Activated T-cell treated with anti-CD3 and anti-CD28 coated beads, Interleukin-2, amount 50 U/mL, for 72 hours (primary cell): ENCODE results near the gene OGDH. TPM values are rescaled to one million over a fixed set of nuclear protein-coding genes. Genes with fewer than 3 reads are reported as not detected.
A peak's percentile ranks its signal among the peaks of the same experiment; 100 is the strongest.

Source experiments
- ATAC-seq, 2 donors: fragments of 150-1000 bp; cut with Tn5 transposase; replicated peaks in 1 of 2; 2 replicates each; pipeline ENCODE4 v1.10.0; 2021; ENCODE audit warnings: moderate library complexity in 2 of 2, mild to moderate bottlenecking in 1 of 2
- DNase-seq, 2 donors: peaks; one replicate each; pipeline ENCODE4 v3.0.0; 2021 to 2022; ENCODE audit warnings: mixed read lengths in 1 of 2
- H3K27ac Mint-ChIP-seq: one replicate; pipeline ENCODE4 v1.8.0; 2022; ENCODE audit warnings: mild to moderate bottlenecking, moderate library complexity, mixed read lengths
- H3K27me3 Mint-ChIP-seq: one replicate; pipeline ENCODE4 v1.8.0; 2022; ENCODE audit warnings: low read depth, mixed read lengths
- H3K36me3 Mint-ChIP-seq, 2 donors: one replicate each; pipeline ENCODE4 v1.8.0; 2022; ENCODE audit warnings: mixed read lengths in 2 of 2, mild to moderate bottlenecking in 1 of 2; ENCODE audit not compliant: insufficient read depth in 2 of 2
- H3K4me1 Mint-ChIP-seq: one replicate; pipeline ENCODE4 v1.8.0; 2022; ENCODE audit warnings: low read depth, mixed read lengths
- H3K4me3 Mint-ChIP-seq, 2 donors: one replicate each; pipeline ENCODE4 v1.8.0; 2022; ENCODE audit warnings: mild to moderate bottlenecking in 2 of 2, mixed read lengths in 2 of 2, moderate library complexity in 2 of 2
- H3K9me3 Mint-ChIP-seq, 2 donors: one replicate each; pipeline ENCODE4 v1.8.0; 2022; ENCODE audit warnings: mixed read lengths in 2 of 2
- total RNA-seq, 2 donors: library from RNA; stranded (reverse); gene quantifications; one replicate each; pipeline ENCODE4 v1.2.3, GENCODE V29; 2022

OGDH gene
- total RNA-seq, 2 donors from 2014 or later = 79.6 to 82.7 TPM

- H3K27me3 Mint-ChIP-seq = no peaks in the 10 kb centered on the region
- no peaks in the 10 kb centered on the region for H3K9me3 Mint-ChIP-seq
- H3K27ac Mint-ChIP-seq = no peak overlapping the region
- DNase-seq = no peak
- H3K4me3 Mint-ChIP-seq = no peak overlapping the region
- H3K4me1 Mint-ChIP-seq = peaks cover 33% of the 10 kb centered on the region
- H3K36me3 Mint-ChIP-seq = no peaks in the 10 kb centered on the region
- no peak for ATAC-seq
Measured at GRCh38 chr7:44740055-44740454, 133.6 kb downstream of the OGDH start.

GRCh38 chr7:44743750-44744149 is 137.3 kb downstream of the OGDH start:
- Mint-ChIP-seq H3K4me1 (peaks cover 18% of the 10 kb centered on the region), H3K27me3 (no peaks in the 10 kb centered on the region), H3K27ac (no peak overlapping the region), H3K9me3 (no peaks in the 10 kb centered on the region), H3K36me3 (no peaks in the 10 kb centered on the region), H3K4me3 (no peak overlapping the region)
- DNase-seq (no peak), ATAC-seq (no peak)

GRCh38 chr7:44748045-44748947 is 141.9 kb downstream of the OGDH start, which contains the start of gene ZMIZ2:
TSS of gene ZMIZ2 (plus strand) at chr7:44748847. CDS start at chr7:44756250, 7,403 bp downstream.
- H3K36me3 Mint-ChIP-seq = peaks cover 2% of the 10 kb centered on the region in 2 donors
- DNase-seq = peak; percentile 94 to 97
- H3K27ac Mint-ChIP-seq = peak within 1 kb of the TSS; percentile 99
- no peaks in the 10 kb centered on the region for H3K9me3 Mint-ChIP-seq
- no peaks in the 10 kb centered on the region for H3K27me3 Mint-ChIP-seq
- peak within 1 kb of the TSS; percentile 96 to 99 for H3K4me3 Mint-ChIP-seq
- peaks cover 49% of the 10 kb centered on the region for H3K4me1 Mint-ChIP-seq
- peak; percentile 86 to 88 for ATAC-seq

GRCh38 chr7:44748948-44749731 is 142.7 kb downstream of the OGDH start:
- Mint-ChIP-seq H3K9me3 (no peaks in the 10 kb centered on the region), H3K27me3 (no peaks in the 10 kb centered on the region), H3K36me3 (peaks cover 2% of the 10 kb centered on the region in 2 donors), H3K4me3 (peak overlapping the region; percentile 84 to 96), H3K4me1 (peaks cover 49% of the 10 kb centered on the region), H3K27ac (peak overlapping the region; percentile 72)
- DNase-seq (peak; percentile 40 to 52), ATAC-seq (peak in 1 of 2 donors; percentile 29)

GRCh38 chr7:44749992-44750391 is 143.6 kb downstream of the OGDH start:
- DNase-seq (no peak), ATAC-seq (no peak)
- Mint-ChIP-seq H3K36me3 (peaks cover 2% of the 10 kb centered on the region in 2 donors), H3K9me3 (no peaks in the 10 kb centered on the region), H3K4me3 (peak overlapping the region; percentile 84 to 96), H3K4me1 (peaks cover 53% of the 10 kb centered on the region), H3K27me3 (no peaks in the 10 kb centered on the region), H3K27ac (peak overlapping the region; percentile 90)

- ATAC-seq = no peak
Measured at GRCh38 chr7:44750424-44750823, 144.0 kb downstream of the OGDH start.

GRCh38 chr7:44750921-44751571 is 144.6 kb downstream of the OGDH start:
- H3K27ac Mint-ChIP-seq = peak overlapping the region; percentile 90
- ATAC-seq (peak; percentile 39 to 46), DNase-seq (peak; percentile 55 to 66)
- H3K9me3 Mint-ChIP-seq = no peaks in the 10 kb centered on the region
- peak overlapping the region; percentile 84 to 96 for H3K4me3 Mint-ChIP-seq
- H3K4me1 Mint-ChIP-seq = peaks cover 53% of the 10 kb centered on the region
- peaks cover 2% of the 10 kb centered on the region in 2 donors for H3K36me3 Mint-ChIP-seq
- no peaks in the 10 kb centered on the region for H3K27me3 Mint-ChIP-seq

More at GRCh38 chr7:44750424-44750823, 144.0 kb downstream of the OGDH start:
- no peak for DNase-seq
- H3K4me3 Mint-ChIP-seq = peak overlapping the region; percentile 84 to 96
- H3K36me3 Mint-ChIP-seq = peaks cover 2% of the 10 kb centered on the region in 2 donors
- no peaks in the 10 kb centered on the region for H3K9me3 Mint-ChIP-seq
- H3K27me3 Mint-ChIP-seq = no peaks in the 10 kb centered on the region
- H3K27ac Mint-ChIP-seq = peak overlapping the region; percentile 90
- peaks cover 53% of the 10 kb centered on the region for H3K4me1 Mint-ChIP-seq

- Mint-ChIP-seq H3K4me3 (peak overlapping the region in 1 of 2 donors; percentile 71), H3K27me3 (no peaks in the 10 kb centered on the region), H3K4me1 (peaks cover 43% of the 10 kb centered on the region), H3K27ac (peak overlapping the region; percentile 52), H3K36me3 (peaks cover 2% of the 10 kb centered on the region in 2 donors), H3K9me3 (no peaks in the 10 kb centered on the region)
- no peak for DNase-seq
- no peak for ATAC-seq
Measured at GRCh38 chr7:44752822-44753221, 146.4 kb downstream of the OGDH start.

- Mint-ChIP-seq H3K9me3 (no peaks in the 10 kb centered on the region), H3K36me3 (peaks cover 0 to 7% of the 10 kb centered on the region in 2 donors), H3K27me3 (no peaks in the 10 kb centered on the region), H3K4me3 (no peak overlapping the region), H3K4me1 (peaks cover 35% of the 10 kb centered on the region), H3K27ac (peak overlapping the region; percentile 72)
- ATAC-seq (no peak), DNase-seq (no peak)
Measured at GRCh38 chr7:44754802-44755697, 148.6 kb downstream of the OGDH start.

GRCh38 chr7:44755698-44756627 is 149.5 kb downstream of the OGDH start:
- H3K4me1 Mint-ChIP-seq = peaks cover 26% of the 10 kb centered on the region
- peaks cover 0 to 8% of the 10 kb centered on the region in 2 donors for H3K36me3 Mint-ChIP-seq
- DNase-seq (no peak), ATAC-seq (no peak)
- no peaks in the 10 kb centered on the region for H3K9me3 Mint-ChIP-seq
- no peaks in the 10 kb centered on the region for H3K27me3 Mint-ChIP-seq
- no peak overlapping the region for H3K27ac Mint-ChIP-seq
- H3K4me3 Mint-ChIP-seq = no peak overlapping the region

GRCh38 chr7:44756904-44757303 is 150.5 kb downstream of the OGDH start:
- no peak for ATAC-seq
- Mint-ChIP-seq H3K27ac (no peak overlapping the region), H3K4me3 (no peak overlapping the region), H3K36me3 (peaks cover 0 to 8% of the 10 kb centered on the region in 2 donors), H3K4me1 (peaks cover 17% of the 10 kb centered on the region), H3K9me3 (no peaks in the 10 kb centered on the region), H3K27me3 (no peaks in the 10 kb centered on the region)
- no peak for DNase-seq
